ENCODE results near the gene ENPP7. TPM values are rescaled to one million over a fixed set of nuclear protein-coding genes. Genes with fewer than 3 reads are reported as not detected.

Gene ENPP7
- total RNA-seq, 1 donor from 2014 or later, result not detected

DNA sequence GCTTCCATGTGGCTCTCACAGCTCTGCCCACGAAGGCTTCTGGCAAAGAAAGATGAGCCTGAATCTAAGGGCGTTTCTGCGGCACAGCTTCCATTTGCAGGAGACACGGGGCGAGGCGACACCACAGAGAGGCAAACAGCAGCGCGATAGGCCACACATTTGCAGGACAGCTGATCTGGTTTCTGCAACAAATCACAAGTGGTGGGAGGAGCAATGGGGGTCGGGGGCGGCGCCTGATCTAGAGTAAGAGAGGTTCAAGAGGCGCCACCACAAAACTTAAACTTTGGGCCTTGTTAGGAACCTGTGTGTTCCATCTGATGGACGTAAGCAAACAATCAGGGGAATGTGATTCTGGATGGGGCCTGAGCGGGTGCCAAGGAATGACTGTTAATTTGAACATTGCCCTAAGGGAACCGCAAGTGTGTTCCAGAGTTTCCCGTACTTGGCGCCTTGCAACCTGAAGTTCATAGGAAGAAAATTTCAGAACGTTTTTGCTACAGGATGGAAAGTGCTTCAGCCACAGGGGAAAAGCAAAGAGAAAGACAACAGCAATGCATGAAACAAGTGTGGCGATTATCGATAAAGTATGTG is 18.9 kb upstream of the ENPP7 start:
- no peak overlapping the region for H3K27ac Mint-ChIP-seq
- no peaks in the 10 kb centered on the region for H3K9me3 Mint-ChIP-seq
- H3K36me3 Mint-ChIP-seq (ENCODE audit: low read depth), result no peaks in the 10 kb centered on the region
- H3K4me1 Mint-ChIP-seq, result no peaks in the 10 kb centered on the region
- DNase-seq, result no peak
- no peak overlapping the region for H3K4me3 Mint-ChIP-seq
- intact Hi-C loops (cut with micrococcal nuclease), result no loop called here
- no peaks in the 10 kb centered on the region for H3K27me3 Mint-ChIP-seq

DNA sequence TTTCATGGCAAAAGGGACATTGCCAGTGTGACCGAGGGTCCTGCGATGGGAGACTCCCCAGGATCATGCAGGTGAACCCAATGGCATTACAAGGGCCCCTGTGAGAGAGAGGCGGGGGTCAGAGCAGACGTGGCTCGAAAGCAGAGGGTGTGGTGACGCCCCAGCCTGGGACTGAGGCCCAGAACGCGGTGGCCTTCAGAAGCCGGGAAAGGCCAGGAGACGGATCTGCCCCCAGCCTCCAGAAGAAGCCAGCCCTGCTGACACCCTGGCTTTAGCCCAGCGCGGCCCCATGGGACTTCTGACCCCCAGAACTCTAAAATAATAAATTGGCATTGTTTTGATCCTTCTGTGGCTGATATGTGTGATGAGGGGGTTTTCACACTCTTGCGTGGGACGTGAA is 17.4 kb upstream of the ENPP7 start:
- no peak for DNase-seq
- H3K9me3 Mint-ChIP-seq, result no peaks in the 10 kb centered on the region

DNA sequence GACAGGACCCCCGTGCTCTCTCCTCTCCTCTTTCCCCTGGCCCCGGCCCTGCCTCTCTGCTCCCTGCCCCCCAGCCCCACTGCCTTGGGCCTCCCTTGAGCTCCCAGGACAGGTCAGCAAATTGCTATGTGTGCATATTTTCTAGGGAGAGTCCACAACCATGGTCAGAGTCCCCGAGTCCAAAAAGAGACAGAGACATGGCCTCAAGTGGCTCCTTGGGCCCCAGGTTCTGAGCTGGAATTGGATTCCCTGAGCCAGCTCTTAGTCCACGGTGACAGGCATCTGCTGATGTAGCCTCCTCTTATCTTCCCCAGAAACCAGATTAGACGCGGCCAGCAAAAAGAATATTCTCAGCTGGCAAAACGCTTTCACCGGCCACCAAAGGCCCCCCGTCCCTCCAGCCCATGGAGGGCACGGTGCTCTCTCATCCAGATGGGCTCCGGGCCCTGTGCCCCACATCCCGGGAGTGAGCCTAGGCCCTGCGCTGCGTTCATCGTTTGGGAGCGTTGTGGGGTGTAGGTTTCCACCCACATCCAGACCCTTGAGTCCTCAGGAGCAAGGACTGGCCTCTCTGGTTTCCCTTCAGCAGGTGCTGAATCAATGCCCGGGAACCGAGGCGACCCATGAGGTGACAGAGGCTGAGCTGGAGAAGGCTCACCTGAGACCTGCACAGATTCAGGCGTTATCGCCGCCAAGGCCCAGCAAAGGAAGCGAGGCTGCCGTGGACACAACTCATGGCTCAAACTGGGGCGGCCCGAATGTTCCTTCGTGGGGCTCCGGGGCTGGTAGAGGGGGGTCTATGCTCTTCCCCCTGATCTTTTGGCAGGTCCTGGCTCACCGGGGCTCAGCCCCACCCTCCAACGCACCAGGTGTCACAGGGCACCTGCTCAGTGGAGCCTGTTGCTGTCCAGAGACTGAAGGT is 16.3 kb upstream of the ENPP7 start:
- Mint-ChIP-seq H3K27me3 (no peaks in the 10 kb centered on the region), H3K4me1 (no peaks in the 10 kb centered on the region), H3K27ac (no peak overlapping the region), H3K9me3 (no peaks in the 10 kb centered on the region), H3K36me3 (ENCODE audit: low read depth) (no peaks in the 10 kb centered on the region), H3K4me3 (no peak overlapping the region)
- intact Hi-C loops (cut with micrococcal nuclease), result no loop called here
- no peak for DNase-seq

More for the DNA sequence above, 17.4 kb upstream of the ENPP7 start:
- H3K4me1 Mint-ChIP-seq, result no peaks in the 10 kb centered on the region
- H3K36me3 Mint-ChIP-seq (ENCODE audit: low read depth), result no peaks in the 10 kb centered on the region
- H3K27ac Mint-ChIP-seq, result no peak overlapping the region
- H3K27me3 Mint-ChIP-seq, result no peaks in the 10 kb centered on the region
- no peak overlapping the region for H3K4me3 Mint-ChIP-seq
- intact Hi-C loops (cut with micrococcal nuclease), result no loop called here

DNA sequence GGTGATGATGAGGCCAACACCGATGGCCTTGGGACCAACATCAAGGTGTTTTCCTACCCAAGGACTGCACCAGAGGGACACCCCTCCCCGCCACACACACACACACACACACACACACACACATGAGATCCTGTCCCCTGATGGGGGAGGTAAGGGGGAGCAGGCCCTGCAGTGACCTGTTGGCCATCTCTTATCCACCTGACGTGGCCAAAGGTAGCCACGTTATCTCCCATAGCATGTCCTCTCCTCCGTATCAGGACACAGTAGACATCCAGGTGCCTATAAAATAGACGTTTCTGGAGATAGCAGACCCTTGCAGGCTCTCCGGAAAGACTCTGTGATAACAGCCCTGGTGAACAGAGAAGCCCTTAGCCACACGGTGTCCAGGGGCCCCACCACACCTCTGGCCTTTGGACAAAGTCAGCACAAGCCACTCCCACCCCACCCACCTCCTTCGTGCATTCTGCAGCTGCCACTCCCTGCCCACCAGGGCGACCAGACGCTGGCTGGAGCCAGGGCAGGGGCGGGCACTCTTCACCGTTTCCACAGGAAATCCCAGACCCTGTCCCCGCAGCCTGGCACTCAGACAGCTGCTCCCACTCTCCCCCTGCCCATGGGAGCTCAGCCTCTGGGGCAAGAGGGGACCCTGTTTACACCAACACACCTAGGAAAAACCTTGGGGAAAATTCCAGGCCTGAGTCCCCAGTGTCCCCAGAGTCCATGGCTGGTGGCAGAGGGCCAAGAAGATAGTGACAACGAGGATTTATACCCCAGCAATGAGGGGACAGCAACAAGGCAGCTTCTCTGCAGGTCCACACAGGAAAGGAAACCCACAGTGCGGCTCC is 15.4 kb upstream of the ENPP7 start:
- Mint-ChIP-seq H3K27me3 (no peaks in the 10 kb centered on the region), H3K4me1 (no peaks in the 10 kb centered on the region), H3K4me3 (no peak overlapping the region), H3K27ac (no peak overlapping the region), H3K36me3 (ENCODE audit: low read depth) (no peaks in the 10 kb centered on the region), H3K9me3 (no peaks in the 10 kb centered on the region)
- DNase-seq, result no peak
- intact Hi-C loops (cut with micrococcal nuclease), result no loop called here

DNA sequence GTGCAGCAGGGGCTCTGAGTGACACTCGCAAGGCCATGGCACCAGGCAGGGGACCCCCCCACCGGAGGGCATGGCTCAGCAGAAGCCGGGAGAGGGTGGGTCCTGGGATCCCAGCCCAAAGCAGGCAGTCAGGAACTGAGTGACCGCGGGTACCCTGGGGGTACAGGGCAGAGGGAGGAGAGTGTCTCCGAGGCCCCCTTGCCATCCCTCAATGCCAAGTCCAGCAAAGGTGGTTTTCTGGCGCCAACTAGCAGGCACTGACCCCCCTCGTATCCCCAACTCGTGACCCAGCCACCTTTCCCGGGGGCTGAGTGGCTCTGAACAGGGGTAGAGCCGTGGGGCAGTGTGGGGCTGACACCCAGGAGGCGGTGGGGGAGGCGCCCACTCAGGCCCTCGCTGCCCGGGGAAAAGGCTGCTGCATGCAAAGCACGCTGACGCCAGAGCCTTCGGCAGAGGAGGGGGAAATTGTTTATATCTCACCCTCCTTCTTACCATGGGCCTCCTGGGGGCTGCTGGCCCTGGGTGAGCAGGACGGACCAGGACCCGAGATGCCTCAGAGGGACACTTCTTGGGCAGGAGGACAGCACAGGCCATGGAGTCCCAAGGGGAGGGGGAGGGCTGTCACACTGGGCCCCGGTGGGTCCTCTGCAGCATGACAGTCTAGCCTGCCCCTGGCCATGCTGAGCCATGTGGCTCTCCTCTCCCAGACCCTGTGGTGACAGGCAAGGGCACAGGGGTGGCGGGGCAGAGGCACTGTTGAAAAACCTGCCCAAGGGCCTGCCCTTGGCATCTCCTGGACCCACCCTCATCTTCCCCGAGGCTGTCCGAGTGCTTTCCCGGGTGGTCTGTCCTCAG is 14.6 kb upstream of the ENPP7 start:
- no peak overlapping the region for H3K4me3 Mint-ChIP-seq
- no peaks in the 10 kb centered on the region for H3K9me3 Mint-ChIP-seq
- intact Hi-C loops (cut with micrococcal nuclease), result no loop called here
- no peak overlapping the region for H3K27ac Mint-ChIP-seq
- H3K4me1 Mint-ChIP-seq, result no peaks in the 10 kb centered on the region
- H3K36me3 Mint-ChIP-seq (ENCODE audit: low read depth), result no peaks in the 10 kb centered on the region
- no peaks in the 10 kb centered on the region for H3K27me3 Mint-ChIP-seq
- no peak for DNase-seq

DNA sequence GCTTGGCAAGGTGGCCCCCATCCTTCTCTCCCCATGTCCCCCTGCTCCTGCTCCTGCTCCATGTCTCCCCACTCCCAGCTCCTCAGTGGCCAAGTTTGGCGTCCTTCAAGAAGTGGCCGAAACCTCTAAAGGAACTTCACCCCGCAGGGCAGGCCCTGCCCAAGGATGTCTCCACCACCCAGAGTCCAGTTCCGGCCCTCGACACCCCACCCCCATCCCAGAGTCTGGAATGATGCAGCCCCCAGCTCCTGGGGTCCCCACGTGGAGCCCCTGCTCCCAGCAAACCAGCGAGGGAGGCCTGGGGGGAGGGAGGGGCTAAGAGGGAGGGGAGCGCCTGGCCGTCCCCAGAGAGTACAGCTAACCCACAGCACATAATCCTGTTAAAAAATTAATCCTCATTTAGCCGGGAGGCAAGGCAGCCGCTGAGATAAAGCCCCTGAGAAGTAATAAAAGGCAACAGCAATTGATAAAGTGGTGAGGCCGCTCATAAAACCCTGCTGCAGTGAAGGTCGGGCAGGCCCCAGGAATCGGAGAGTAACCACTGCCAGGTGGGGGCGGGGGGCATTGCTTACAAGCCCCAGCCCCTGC is 9.9 kb upstream of the ENPP7 start:
- DNase-seq, result no peak
- Mint-ChIP-seq H3K27ac (no peak overlapping the region), H3K36me3 (ENCODE audit: low read depth) (no peaks in the 10 kb centered on the region), H3K9me3 (no peaks in the 10 kb centered on the region), H3K27me3 (no peaks in the 10 kb centered on the region), H3K4me3 (no peak overlapping the region), H3K4me1 (no peaks in the 10 kb centered on the region)
- intact Hi-C loops (cut with micrococcal nuclease), result no loop called here

DNA sequence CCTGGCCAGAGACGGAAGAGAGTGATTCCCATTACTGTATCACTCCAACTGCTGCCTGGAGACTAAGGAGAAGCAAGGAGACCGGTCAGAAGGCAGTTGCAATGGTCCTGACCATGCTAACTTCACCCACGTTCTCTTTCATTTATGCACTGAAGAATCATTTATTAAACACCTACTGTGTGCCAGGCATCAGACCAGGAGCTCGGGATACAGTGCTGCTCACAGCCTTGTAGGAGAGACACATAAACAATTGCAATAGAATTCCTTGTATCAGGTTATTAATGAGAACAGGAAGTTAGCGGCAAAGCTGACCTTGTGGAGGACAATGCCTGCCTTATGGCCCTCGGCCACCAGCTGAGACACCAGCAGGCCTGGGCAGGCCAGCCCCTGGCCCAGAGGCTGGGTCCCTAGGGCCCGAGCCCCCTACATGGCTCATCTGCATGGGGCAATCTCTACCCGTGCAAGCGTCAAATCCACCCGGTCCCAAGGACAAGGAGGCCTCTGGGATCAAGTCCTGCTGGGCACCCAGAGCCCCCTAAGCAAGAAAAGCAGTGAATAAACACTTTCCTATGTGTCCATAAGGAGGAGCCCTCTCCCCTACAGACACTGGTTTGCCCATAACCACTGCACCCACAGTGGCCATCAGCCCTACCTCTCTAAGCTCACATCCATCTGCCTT is 8.6 kb upstream of the ENPP7 start:
- H3K36me3 Mint-ChIP-seq (ENCODE audit: low read depth), result no peaks in the 10 kb centered on the region
- no peak overlapping the region for H3K27ac Mint-ChIP-seq
- no peak overlapping the region for H3K4me3 Mint-ChIP-seq
- no peaks in the 10 kb centered on the region for H3K9me3 Mint-ChIP-seq
- no peaks in the 10 kb centered on the region for H3K4me1 Mint-ChIP-seq
- no peak for DNase-seq
- H3K27me3 Mint-ChIP-seq, result no peaks in the 10 kb centered on the region
- intact Hi-C loops (cut with micrococcal nuclease), result no loop called here

DNA sequence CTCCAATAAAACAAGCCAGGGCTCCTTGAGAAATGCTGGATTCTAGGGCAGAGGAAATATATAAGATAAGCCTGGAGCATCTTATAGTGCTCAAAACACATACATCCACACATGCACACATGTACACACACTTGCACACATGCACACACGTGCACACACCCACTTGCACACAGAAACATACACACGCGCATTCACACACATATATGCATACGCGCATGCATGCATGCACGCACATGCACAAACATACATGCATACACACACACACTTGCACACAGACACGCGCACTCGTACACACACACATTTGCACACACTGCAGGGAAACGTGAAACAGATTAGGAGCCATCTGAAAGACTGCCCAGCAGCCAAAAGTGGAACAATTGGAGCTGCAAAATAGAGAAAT is 8.0 kb upstream of the ENPP7 start:
- H3K4me3 Mint-ChIP-seq, result no peak overlapping the region
- no peak overlapping the region for H3K27ac Mint-ChIP-seq
- H3K9me3 Mint-ChIP-seq, result no peaks in the 10 kb centered on the region
- intact Hi-C loops (cut with micrococcal nuclease), result no loop called here
- peaks cover 1% of the 10 kb centered on the region for H3K4me1 Mint-ChIP-seq
- H3K27me3 Mint-ChIP-seq, result no peaks in the 10 kb centered on the region
- DNase-seq, result no peak
- H3K36me3 Mint-ChIP-seq (ENCODE audit: low read depth), result no peaks in the 10 kb centered on the region

DNA sequence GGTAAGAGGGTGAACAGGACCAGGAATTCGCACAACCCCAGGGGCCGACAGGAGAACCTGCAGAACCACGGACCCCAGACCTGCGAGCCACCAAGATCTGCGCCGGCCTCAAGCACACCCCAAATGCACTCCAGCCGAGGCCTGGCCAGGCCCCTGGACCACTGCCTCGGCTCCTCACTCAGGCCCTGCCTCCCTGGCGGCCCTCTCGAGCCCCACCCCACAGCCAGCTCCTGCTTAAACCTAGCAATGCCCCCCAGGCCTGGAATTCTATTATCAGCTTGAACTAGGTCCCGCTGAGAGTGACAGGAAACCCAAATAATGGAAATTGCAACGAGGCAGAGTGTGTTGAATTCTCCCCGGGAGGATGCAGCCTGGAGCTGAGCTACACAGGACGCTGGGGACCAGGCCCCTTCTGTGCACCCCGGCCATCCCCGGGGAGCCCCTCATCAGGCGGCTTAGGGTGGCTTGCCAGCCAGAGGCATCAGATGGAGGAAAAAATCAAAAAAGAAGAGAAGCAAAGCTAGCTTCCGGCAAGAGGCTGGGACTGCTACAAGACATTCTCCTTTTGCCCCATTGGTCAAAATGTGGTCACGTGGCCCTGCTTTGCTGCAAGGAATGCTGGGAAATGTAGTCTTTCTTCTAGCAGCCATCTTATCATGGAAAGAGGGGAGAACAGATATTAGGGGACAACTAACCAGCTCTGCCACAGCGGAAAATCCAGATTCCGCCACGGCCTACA is 2.4 kb upstream of the ENPP7 start:
- Mint-ChIP-seq H3K4me1 (peaks cover 8% of the 10 kb centered on the region), H3K9me3 (no peaks in the 10 kb centered on the region), H3K4me3 (peak overlapping the region; percentile 68), H3K27me3 (no peaks in the 10 kb centered on the region), H3K27ac (peak overlapping the region; percentile 88), H3K36me3 (ENCODE audit: low read depth) (no peaks in the 10 kb centered on the region)
- peak; percentile 95 for DNase-seq
- intact Hi-C loops (cut with micrococcal nuclease), result no loop called here

DNA sequence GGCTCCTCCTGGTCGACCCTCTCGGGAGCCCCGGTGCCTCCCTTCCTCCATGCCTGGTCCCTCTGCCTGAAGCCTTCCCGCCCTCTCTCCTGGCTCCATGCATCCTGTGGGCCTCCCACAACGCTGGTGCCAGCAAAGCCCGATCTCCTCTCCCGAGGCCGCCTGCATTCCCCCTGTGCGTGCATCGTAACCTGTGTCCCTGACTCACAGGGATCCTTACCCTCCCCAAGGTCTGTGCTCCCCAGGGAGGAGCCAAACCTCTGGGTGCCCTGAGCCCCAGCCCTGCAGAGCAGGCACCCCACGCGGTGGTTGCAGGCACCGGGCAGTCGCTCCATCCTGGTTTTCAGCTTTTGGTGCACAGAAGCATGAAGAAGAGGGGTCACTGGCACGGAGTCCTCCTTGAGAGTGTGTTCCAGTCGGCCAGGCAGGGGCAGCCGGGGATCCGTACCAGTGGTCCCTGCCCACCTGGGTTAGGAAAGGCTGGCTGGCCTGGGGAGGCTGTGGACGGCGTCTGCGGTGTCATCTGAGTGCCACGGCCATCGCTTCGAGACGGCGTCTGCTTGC is 1.8 kb upstream of the ENPP7 start:
- no peak for DNase-seq
- H3K36me3 Mint-ChIP-seq (ENCODE audit: low read depth), result no peaks in the 10 kb centered on the region
- intact Hi-C loops (cut with micrococcal nuclease), result no loop called here
- no peaks in the 10 kb centered on the region for H3K9me3 Mint-ChIP-seq
- H3K4me3 Mint-ChIP-seq, result no peak overlapping the region
- H3K27ac Mint-ChIP-seq, result no peak overlapping the region
- H3K4me1 Mint-ChIP-seq, result peaks cover 9% of the 10 kb centered on the region
- H3K27me3 Mint-ChIP-seq, result no peaks in the 10 kb centered on the region

DNA sequence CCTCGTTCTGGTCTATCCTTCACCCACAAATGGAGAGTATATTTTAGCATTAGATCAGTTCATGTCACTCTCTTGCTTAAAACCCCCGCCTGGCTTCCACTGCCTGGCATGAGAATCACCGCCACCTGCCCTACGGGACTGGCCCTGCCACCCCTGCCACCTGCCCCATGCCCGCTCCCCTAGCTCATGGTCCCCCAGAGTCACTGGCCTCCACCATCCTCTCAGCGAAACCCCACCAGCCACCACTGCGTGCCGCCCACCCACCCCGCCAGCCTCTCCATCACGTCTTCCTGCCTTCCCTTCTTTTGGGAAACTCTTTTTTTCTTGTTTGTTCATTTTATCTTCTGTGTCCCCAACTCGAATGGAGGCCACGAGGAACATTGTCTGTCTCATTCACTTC is 982 bp upstream of the ENPP7 start:
- H3K27ac Mint-ChIP-seq, result no peak overlapping the region
- no peak for DNase-seq
- no peaks in the 10 kb centered on the region for H3K9me3 Mint-ChIP-seq
- no peaks in the 10 kb centered on the region for H3K36me3 Mint-ChIP-seq (ENCODE audit: low read depth)
- intact Hi-C loops (cut with micrococcal nuclease), result no loop called here
- H3K27me3 Mint-ChIP-seq, result no peaks in the 10 kb centered on the region
- no peak overlapping the region for H3K4me3 Mint-ChIP-seq
- peaks cover 9% of the 10 kb centered on the region for H3K4me1 Mint-ChIP-seq

DNA sequence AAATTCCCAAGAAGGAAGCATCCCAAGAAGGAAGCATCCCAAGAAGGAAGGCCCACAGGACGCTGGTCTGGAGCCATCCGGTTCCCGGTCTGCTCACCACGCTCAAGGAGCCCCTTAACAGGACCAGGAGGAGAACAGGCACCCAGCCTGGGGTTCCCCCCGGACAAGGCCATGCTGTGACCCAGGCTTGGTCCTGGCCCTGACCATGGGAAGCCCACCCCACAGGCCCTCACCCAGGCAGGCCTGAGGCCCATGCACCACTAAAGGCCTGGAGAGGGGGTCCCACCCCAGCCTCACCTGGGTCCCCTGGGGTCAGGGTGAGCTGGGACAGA is 340 bp upstream of the ENPP7 start:
- H3K9me3 Mint-ChIP-seq, result no peaks in the 10 kb centered on the region
- H3K27ac Mint-ChIP-seq, result no peak overlapping the region
- no peaks in the 10 kb centered on the region for H3K27me3 Mint-ChIP-seq
- H3K4me1 Mint-ChIP-seq, result peaks cover 9% of the 10 kb centered on the region
- intact Hi-C loops (cut with micrococcal nuclease), result no loop called here
- H3K36me3 Mint-ChIP-seq (ENCODE audit: low read depth), result no peaks in the 10 kb centered on the region
- H3K4me3 Mint-ChIP-seq, result no peak overlapping the region
- no peak for DNase-seq
